K562 (cell line): ENCODE measurements around the gene AGFG2. TPM values are rescaled to one million over a fixed set of nuclear protein-coding genes. Genes with fewer than 3 reads are reported as not detected.

ENCODE experiments used
- ASH1L ChIP-seq: fragments of 450-650 bp; IDR thresholded peaks from 2 replicates; pipeline ENCODE4 v1.6.1; 2018; ENCODE audit warnings: borderline replicate concordance, mild to moderate bottlenecking, low read depth; ENCODE audit not compliant: partially characterized antibody
- BRD9 ChIP-seq: fragments of 450-650 bp; IDR thresholded peaks from 2 replicates; pipeline ENCODE4 v1.6.1; 2018; ENCODE audit warnings: low read depth; ENCODE audit not compliant: partially characterized antibody
- DACH1 ChIP-seq: fragments of 450-650 bp; IDR thresholded peaks from 2 replicates; pipeline ENCODE4 v1.6.1; 2018; ENCODE audit not compliant: partially characterized antibody
- FOS ChIP-seq: IDR thresholded peaks from 3 replicates; pipeline ENCODE4 v1.6.1; 2011; ENCODE audit not compliant: insufficient read length; ENCODE audit errors: extremely low read depth
- GTF2A2 ChIP-seq: IDR thresholded peaks from 2 replicates; pipeline ENCODE4 v1.6.1; 2016; ENCODE audit warnings: mild to moderate bottlenecking, missing genetic modification characterization, missing compliant biosample characterization
- LCOR ChIP-seq: sonication (generic); formaldehyde crosslinking; IDR thresholded peaks from 2 replicates; pipeline ENCODE4 v1.8.0; 2022; ENCODE audit warnings: mild to moderate bottlenecking, missing genetic modification reagents
- MAFK ChIP-seq: IDR thresholded peaks from 2 replicates; pipeline ENCODE4 v1.6.1; 2011; ENCODE audit warnings: low read length, improper control_type of control experiment
- NEUROD1 ChIP-seq: fragments of 150-350 bp; IDR thresholded peaks from 2 replicates; pipeline ENCODE4 v1.6.1; 2014; ENCODE audit warnings: borderline replicate concordance, low read length, low read depth; ENCODE audit not compliant: partially characterized antibody
- NUFIP1 ChIP-seq: fragments of 450-650 bp; IDR thresholded peaks from 2 replicates; pipeline ENCODE4 v1.6.1; 2018; ENCODE audit not compliant: partially characterized antibody
- POLR2H ChIP-seq: IDR thresholded peaks from 2 replicates; pipeline ENCODE4 v1.6.1; 2016; ENCODE audit warnings: missing genetic modification characterization, low read depth, mild to moderate bottlenecking, control low read depth, missing compliant biosample characterization, moderate library complexity
- RBM14 ChIP-seq: fragments of 200-400 bp; formaldehyde crosslinking; IDR thresholded peaks from 2 replicates; pipeline ENCODE4 v1.6.1; 2018; ENCODE audit warnings: low read depth, mild to moderate bottlenecking, low read length, moderate library complexity, borderline replicate concordance; ENCODE audit not compliant: insufficient read depth
- ZC3H4 ChIP-seq: sonication (generic); formaldehyde crosslinking; IDR thresholded peaks from 2 replicates; pipeline ENCODE4 v1.9.0; 2021; ENCODE audit warnings: missing genetic modification reagents, borderline replicate concordance
- ZC3H8 ChIP-seq: fragments of 450-650 bp; IDR thresholded peaks from 2 replicates; pipeline ENCODE4 v1.6.1; 2017
- ZNF175 ChIP-seq: fragments of 200-800 bp; sonication (Bioruptor generic); IDR thresholded peaks from 2 replicates; pipeline ENCODE4 v1.6.1; 2016; ENCODE audit warnings: low read depth, mild to moderate bottlenecking, missing genetic modification characterization, missing compliant biosample characterization
- ZNF384 ChIP-seq: IDR thresholded peaks from 2 replicates; pipeline ENCODE4 v1.6.1; 2012; ENCODE audit warnings: low read depth, low read length, improper control_type of control experiment
- polyA plus RNA-seq, 8 experiments: library from polyadenylated mRNA; depleted of rRNA in 4 of 8; stranded (reverse) in 5 of 8; unstranded in 3 of 8; fragments of >200 nt; fragmentation: Nextera tagmentation in 2 of 8; fragmentation: Illumina TruSeq in 1 of 8; extraction: Ambion mirVana in 2 of 8; extraction: Trizol in 1 of 8; gene quantifications; 2 replicates each; pipeline versions ENCODE4 v1.2.1 to v1.2.3, GENCODE V29; 2011 to 2014; ENCODE audit warnings: inconsistent platforms in 1 of 8, missing spikeins in 1 of 8
- total RNA-seq, 7 experiments: library from RNA; depleted of rRNA in 6 of 7; stranded (reverse); fragments of >200 nt in 6 of 7; fragmentation: Illumina TruSeq in 2 of 7; extraction: Trizol in 2 of 7; gene quantifications; 2 replicates each; pipeline versions ENCODE4 v1.2.1 to v1.2.3, GENCODE V29; 2011 to 2021; ENCODE audit warnings: low replicate concordance in 1 of 7
- TF ChIP-seq, protein P1 (sequence below): fragments of 250-450 bp; sonication (Bioruptor Pico); IDR thresholded peaks from 2 replicates; pipeline ENCODE4 v1.6.1; 2021; ENCODE audit warnings: mild to moderate bottlenecking
- TF ChIP-seq, protein P2 (sequence below), 2 experiments: fragments of 450-650 bp; IDR thresholded peaks; 2 replicates each; pipeline ENCODE4 v1.6.1; 2016; ENCODE audit warnings: mild to moderate bottlenecking in 2 of 2, borderline replicate concordance in 1 of 2, low read depth in 1 of 2, moderate library complexity in 1 of 2
- TF ChIP-seq, protein P3 (sequence below): fragments of 200-800 bp; sonication (Bioruptor generic); IDR thresholded peaks from 2 replicates; pipeline ENCODE4 v1.6.1; 2017; ENCODE audit warnings: missing genetic modification characterization, missing compliant biosample characterization

Gene AGFG2
- total and polyA plus RNA-seq, 9 of the 15 experiments (the other 6 are each of a cell fraction or from before 2014, with no cell fraction given), result 0.31 to 23.1 (median 6.5) TPM

- TF ChIP-seq ASH1L, result peak; percentile 90
- no peak for TF ChIP-seq ZC3H4 (CRISPR knock-in tag)
- TF ChIP-seq, protein P1, sequence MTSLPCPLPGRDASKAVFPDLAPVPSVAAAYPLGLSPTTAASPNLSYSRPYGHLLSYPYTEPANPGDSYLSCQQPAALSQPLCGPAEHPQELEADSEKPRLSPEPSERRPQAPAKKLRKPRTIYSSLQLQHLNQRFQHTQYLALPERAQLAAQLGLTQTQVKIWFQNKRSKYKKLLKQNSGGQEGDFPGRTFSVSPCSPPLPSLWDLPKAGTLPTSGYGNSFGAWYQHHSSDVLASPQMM (CRISPR knock-in tag), result no peak
- TF ChIP-seq ZNF384, result no peak
- no peak for TF ChIP-seq NUFIP1
- peak; percentile 89 for TF ChIP-seq POLR2H (tag)
- TF ChIP-seq ZC3H8, result no peak
- TF ChIP-seq RBM14, result no peak
- peak; percentile 84 for TF ChIP-seq NEUROD1
- TF ChIP-seq, protein P2, sequence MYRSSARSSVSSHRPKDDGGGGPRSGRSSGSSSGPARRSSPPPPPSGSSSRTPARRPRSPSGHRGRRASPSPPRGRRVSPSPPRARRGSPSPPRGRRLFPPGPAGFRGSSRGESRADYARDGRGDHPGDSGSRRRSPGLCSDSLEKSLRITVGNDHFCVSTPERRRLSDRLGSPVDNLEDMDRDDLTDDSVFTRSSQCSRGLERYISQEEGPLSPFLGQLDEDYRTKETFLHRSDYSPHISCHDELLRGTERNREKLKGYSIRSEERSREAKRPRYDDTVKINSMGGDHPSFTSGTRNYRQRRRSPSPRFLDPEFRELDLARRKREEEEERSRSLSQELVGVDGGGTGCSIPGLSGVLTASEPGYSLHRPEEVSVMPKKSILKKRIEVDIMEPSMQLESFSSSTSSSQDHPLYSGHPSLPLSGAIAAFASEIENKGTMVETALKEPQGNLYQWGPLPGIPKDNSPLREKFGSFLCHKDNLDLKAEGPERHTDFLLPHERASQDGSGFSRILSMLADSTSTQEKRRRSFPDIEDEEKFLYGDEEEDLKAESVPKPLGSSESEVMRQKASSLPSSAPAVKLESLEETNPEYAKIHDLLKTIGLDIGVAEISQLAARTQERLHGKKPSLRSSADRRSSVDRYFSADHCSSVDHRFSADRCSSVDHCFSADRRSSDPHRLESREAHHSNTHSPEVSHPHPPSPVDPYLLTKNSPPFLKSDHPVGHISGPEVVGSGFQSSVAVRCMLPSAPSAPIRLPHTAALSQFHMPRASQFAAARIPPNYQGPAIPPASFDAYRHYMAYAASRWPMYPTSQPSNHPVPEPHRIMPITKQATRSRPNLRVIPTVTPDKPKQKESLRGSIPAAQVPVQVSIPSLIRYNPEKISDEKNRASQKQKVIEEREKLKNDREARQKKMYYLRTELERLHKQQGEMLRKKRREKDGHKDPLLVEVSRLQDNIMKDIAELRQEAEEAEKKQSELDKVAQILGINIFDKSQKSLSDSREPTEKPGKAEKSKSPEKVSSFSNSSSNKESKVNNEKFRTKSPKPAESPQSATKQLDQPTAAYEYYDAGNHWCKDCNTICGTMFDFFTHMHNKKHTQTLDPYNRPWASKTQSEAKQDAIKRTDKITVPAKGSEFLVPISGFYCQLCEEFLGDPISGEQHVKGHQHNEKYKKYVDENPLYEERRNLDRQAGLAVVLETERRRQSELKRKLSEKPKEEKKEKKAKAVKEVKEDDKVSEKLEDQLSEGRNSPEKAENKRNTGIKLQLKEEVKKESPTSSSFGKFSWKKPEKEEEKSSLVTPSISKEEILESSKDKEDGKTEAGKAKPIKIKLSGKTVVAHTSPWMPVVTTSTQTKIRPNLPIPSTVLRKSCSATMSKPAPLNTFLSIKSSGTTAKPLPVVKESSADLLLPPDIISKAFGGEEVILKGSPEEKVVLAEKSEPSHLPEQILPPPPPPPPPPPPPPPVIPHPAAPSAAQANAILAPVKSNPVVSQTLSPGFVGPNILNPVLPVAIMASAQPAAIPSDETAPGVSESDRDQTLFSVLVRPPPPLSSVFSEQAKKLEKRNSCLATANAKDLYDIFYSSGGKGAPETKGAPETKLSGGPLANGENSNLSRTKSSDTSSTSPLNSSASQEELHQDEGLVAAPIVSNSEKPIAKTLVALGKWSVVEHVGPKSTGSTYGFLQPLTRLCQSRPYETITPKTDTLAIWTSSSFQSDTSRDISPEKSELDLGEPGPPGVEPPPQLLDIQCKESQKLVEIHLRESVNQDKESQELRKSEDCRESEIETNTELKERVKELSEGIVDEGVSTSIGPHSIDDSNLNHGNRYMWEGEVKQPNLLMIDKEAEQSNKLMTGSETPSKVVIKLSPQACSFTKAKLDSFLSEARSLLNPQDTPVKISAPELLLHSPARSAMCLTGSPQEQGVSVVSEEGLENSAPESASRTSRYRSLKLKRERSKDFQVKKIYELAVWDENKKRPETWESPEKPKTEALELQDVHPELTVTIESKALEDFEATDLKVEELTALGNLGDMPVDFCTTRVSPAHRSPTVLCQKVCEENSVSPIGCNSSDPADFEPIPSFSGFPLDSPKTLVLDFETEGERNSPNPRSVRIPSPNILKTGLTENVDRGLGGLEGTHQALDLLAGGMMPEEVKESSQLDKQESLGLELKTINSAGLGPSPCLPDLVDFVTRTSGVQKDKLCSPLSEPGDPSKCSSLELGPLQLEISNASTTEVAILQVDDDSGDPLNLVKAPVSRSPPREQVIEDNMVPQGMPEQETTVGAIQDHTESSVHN (IDR thresholded peaks at IDR 0.05; ENCODE audit: borderline replicate concordance in 1 of 2, low read depth in 1 of 2), result peak in 1 of 2 experiments; percentile 47; a peak in 2 of 4 replicates
- peak; percentile 12 for TF ChIP-seq BRD9
- TF ChIP-seq ZNF175, result no peak
- TF ChIP-seq LCOR (CRISPR knock-in tag), result peak; percentile 77
- no peak for TF ChIP-seq GTF2A2 (tag)
- 0 out of 2 replicates have a peak, but pooled peaks have one; percentile 1 for TF ChIP-seq MAFK
- TF ChIP-seq, protein P3, sequence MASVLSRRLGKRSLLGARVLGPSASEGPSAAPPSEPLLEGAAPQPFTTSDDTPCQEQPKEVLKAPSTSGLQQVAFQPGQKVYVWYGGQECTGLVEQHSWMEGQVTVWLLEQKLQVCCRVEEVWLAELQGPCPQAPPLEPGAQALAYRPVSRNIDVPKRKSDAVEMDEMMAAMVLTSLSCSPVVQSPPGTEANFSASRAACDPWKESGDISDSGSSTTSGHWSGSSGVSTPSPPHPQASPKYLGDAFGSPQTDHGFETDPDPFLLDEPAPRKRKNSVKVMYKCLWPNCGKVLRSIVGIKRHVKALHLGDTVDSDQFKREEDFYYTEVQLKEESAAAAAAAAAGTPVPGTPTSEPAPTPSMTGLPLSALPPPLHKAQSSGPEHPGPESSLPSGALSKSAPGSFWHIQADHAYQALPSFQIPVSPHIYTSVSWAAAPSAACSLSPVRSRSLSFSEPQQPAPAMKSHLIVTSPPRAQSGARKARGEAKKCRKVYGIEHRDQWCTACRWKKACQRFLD (CRISPR knock-in tag), result peak; percentile 58; the same call in 1 of the 2 replicates
- peak; percentile 92 for TF ChIP-seq FOS
- TF ChIP-seq DACH1, result no peak
These were observed at the start of gene AGFG2 (continued) for GRCh38 chr7:100538654-100539435.
